ENCODE data around the gene TMEM114.

TMEM114 gene

DNA sequence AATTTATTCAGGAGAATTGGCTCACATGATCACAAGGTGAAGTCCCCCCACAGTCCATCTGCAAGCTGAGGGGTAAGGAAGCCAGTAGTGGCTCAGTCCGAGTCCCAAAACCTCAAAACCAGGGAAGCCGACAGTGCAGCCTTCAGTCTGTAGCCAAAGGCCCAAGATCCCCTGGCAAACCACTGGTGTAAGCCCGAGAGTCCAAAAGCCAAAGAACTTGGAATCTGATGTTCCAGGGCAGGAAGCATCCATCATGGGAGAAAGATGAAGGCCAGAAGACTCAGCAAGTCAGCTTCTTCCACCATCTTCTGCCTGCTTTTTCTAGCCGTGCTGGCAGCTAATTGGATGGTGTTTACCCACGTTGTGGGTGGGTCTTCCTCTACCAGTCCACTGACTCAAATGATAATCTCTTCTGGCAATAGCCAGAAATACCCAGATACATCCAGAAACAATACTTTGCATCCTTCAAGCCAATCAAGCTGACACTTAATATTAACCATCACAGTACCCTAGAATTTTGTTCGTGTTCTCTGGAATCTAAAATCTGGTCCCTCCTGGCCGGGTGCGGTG lies 40.4 kb downstream of the TMEM114 start:
- TF ChIP-seq CTCF (IDR thresholded peaks at IDR 0.05): no peak

DNA sequence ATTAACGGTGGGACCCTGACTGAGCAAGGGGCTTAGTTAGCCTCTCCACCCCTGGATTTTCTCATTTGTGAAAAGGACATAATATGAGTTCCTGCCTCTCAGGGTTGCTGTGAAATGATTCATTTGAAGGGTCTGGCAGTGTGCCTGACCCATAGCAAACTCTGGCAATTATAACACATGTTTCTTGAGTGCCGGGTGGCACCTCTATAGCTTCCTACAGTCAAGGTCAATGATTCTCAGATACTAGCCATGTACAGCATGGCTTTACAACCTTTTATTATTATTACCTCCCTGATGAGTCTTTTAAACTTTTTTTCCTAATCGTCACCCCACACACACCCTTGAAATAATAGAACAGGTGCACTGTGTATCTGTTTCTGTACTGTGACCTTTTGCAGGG lies 42.1 kb downstream of the TMEM114 start:
- no peak for TF ChIP-seq CTCF (IDR thresholded peaks at IDR 0.05)

- no peak for TF ChIP-seq CTCF (IDR thresholded peaks at IDR 0.05)
Observed at GRCh38 chr16:8547762-8548161, 42.5 kb downstream of the TMEM114 start.

DNA sequence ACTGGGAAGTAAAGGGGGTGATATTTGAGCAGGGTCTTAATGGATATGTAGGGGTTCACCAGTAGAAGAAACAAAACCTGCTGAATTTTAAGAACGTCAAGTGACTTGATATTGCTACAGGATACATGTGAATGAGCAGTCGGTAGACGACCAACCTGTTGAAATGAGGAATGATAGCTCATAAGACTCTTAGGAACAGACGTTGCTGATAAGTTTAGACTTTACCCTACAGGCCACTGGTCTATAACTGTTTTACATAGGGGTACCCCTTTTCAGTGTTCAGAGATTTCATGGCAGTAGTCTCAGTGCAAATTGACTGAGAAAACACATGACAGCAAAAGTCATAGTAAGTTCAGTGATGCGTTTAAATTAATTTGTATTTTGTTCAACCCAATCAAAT lies 45.9 kb downstream of the TMEM114 start:
- no peak for TF ChIP-seq CTCF (IDR thresholded peaks at IDR 0.05)

DNA sequence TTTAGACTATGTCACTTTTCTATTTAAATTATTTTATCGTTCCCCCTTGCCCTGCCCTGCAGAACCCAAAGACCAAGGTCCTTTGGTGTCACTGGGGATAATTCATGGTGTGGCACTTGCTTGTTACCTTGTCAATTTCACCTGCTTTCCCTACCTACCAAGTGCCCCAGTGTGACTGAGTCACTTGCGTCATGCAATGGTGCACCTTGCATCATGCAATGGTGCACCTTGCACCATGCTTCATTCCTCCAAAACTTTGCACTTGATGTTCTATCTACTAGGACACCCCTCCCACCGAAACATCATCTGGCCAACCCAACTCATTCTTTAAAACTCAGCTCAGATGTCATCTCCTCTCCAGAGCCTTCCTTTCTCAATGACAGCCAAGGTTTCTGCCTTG lies 47.1 kb downstream of the TMEM114 start:
- TF ChIP-seq CTCF (IDR thresholded peaks at IDR 0.05): no peak

DNA sequence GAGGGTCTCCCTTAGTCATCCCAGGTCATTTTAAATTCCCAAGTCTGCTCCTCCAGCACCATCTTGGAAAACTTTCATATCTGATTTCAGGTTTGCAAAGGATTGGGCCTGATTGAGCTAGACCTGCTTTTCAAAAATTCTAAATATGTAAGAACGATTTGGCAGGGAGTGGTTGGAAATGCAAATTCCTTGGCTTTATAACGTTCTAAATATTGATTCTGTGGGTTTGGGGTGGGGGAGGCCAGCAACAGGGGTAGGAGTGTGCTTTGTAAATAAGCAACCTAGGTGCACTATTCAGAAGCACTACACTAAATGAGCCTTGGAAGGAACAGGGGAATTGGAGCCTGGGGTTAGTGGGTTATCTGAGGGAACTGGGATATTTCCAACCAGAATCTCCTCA lies 47.9 kb downstream of the TMEM114 start:
- TF ChIP-seq CTCF (IDR thresholded peaks at IDR 0.05): no peak

DNA sequence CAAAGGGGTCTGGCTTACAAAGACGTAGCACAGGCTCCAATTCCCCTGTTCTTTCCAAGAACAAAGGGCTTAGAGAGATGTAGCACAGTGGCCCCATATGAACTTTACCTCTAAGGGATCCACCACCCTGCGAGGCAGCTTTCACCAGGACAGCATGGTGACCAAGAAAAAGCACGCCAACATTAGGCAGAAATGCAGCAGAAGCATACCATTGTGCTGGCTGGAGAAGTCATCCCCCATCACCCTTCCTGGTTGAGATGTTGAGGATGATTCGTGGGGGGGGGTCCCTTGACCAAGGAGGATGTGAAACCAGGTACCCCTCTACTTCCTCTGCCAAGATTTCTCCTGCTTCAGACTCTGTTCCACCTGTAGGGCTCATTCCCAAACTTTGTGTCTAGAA lies 48.4 kb downstream of the TMEM114 start:
- TF ChIP-seq CTCF (IDR thresholded peaks at IDR 0.05): no peak

DNA sequence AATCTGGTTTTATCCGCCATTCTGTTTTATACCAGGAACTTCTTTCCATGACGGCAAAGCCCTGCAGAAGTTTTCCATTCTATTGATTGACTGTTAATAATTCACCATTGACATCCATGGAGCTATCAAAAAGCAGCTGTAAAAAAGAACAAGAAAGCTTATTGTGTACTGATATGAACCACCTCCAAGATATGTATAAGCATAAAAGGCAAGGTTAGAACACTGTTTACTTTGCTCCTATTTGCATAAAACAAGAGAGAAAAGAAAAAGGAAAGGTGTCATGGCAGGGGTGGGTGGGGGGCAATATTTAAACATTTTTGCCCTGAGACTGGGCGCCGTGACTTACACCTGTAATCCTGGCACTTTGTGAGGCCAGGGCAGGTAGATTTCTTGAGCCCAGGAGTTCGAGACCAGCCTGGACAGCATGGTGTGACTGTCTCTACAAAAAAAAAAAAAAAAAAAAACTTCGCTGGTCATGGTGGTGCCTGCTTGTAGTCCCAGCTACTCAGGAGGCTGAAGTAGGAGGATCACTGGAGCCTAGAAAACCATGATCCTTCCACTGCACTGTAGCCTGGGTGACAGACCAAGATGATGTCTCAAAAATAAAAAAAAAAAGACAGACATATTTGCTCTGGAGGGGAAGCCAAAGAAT lies 52.5 kb downstream of the TMEM114 start:
- TF ChIP-seq CTCF (IDR thresholded peaks at IDR 0.05): no peak
